GM18505 (cell line): Measurements from ENCODE around the gene UGP2.

Experiments used
- ATAC-seq: cut with Tn5 transposase; IDR thresholded peaks from one replicate; pipeline ENCODE4 v1.9.1; 2021; ENCODE audit not compliant: unreplicated experiment
- POLR2A ChIP-seq: IDR thresholded peaks from 4 replicates; pipeline ENCODE4 v1.6.1; 2011; ENCODE audit warnings: borderline replicate concordance; ENCODE audit not compliant: insufficient read depth, insufficient read length; ENCODE audit errors: extremely low read depth

The UGP2 gene

DNA sequence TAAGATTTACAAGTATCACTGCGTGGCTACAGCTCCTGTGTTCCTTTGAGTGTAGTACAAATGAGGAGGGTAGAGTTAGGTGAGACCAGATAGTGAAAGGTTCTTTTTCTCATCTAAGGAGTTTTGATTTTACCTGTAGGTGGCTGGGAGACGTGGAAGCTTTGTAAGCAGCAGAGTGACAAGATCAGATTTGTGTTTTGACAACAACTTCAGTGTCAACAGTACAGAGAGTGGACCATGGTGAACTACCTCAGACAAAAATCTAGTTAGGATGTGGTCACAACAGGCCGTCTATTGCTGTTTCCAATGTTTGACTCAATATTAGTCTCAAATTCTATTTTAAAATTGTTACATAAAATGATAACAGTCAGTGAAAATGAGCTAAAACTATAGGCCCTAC lies 20.3 kb upstream of the UGP2 start:
- TF ChIP-seq POLR2A, result no peak
- no peak for ATAC-seq

DNA sequence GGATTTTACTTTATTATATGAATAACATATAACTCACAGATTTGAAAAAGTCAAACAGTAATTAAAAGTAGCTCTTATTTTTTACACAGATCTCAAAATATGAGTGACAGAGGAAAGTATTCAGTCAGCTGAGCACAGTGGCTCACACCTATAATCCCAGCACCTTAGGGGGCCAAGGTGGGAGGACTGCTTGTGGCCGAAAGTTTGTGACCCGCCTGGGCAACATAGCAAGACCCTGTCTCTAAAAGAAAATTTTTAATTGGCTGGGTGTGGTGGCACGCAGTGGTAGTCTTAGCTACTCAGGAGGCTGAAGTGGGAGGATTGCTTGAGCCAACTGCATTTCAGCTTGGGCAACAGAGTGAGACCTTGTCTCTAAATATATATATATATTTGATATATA lies 19.2 kb upstream of the UGP2 start:
- ATAC-seq, result no peak

DNA sequence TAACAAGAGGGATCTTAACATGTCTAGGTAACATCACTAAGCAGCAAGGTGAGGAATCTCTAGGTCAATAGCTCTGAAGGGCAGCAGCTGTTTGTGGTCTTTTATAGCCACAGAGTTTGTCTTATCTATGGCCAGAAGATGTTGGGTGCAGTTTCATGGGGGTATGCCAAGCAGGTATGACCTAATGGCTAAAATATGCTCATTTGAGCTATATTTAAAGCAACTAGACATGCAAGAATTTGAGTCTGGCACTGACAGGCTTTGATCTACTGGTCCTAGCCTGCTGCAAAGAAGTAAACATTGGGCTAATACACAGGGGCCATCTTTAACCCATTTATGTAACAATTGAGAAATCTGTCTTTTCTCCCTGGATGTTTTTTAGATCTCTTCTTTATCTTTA lies 13.9 kb upstream of the UGP2 start:
- no peak for TF ChIP-seq POLR2A
- no peak for ATAC-seq

More for the DNA sequence above, 19.2 kb upstream of the UGP2 start:
- no peak for TF ChIP-seq POLR2A

DNA sequence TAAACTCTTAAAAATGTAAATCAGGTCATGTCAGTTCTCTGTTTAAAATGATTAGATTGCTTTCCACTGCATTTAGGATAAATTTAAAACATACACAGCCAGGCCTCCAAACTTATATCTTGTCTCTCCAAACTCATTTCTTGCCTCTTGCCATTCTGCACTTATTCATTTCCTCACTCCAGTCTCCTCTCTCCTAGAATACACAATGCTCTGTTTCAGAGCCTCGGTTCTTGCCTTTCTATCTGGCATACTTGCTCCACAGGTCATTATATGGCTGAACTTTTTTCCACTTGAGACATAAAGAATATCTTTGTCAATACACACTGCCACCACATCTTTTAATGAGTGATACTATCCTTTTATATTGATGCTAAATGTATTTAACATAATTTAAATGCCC lies 10.5 kb upstream of the UGP2 start:
- no peak for TF ChIP-seq POLR2A
- ATAC-seq, result no peak

DNA sequence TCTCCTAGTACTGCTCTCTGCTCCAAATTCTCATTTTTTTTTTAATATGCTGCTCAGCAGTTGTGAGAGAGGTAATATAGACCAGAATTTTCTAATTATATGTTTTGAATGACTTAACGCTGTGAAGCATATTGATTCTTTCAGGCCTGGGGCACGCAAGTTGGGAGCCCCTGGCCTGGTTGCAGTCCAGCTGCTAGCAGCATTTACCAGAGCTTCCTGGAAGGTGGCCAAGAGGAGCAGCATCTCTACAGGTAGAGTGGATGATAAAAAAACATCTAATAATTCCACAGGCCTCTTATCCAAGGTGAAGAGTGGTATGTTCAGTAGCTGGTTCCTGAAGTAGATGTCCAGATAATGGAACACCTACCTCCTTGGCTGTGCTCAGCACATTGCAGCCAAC lies 7.3 kb upstream of the UGP2 start:
- no peak for TF ChIP-seq POLR2A
- no peak for ATAC-seq

DNA sequence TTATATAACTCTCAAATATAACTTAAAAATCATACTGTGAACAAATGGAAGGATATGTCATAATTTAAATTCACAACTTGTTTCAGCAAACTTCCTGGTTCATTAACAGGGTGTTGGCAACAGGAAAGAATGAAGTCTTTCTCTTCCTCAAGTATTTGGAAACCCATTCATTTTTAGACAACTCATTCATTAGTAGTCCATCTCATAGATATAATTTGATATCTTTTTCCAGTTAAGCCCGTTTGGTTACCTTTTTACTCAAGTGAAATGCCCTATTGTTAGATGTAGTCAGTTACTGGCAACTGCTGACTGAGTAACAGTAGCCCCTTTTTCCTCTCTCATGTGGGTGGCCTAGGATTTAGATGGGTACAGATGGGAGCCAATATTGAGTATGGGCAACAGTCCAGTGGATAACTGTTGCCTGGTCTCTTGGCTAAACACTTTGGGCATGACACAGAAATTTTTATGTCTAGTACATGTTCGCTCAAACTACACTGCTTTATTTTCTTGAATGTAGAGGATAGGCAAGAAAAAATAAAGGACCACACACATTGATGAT lies 4.6 kb upstream of the UGP2 start:
- no peak for ATAC-seq

DNA sequence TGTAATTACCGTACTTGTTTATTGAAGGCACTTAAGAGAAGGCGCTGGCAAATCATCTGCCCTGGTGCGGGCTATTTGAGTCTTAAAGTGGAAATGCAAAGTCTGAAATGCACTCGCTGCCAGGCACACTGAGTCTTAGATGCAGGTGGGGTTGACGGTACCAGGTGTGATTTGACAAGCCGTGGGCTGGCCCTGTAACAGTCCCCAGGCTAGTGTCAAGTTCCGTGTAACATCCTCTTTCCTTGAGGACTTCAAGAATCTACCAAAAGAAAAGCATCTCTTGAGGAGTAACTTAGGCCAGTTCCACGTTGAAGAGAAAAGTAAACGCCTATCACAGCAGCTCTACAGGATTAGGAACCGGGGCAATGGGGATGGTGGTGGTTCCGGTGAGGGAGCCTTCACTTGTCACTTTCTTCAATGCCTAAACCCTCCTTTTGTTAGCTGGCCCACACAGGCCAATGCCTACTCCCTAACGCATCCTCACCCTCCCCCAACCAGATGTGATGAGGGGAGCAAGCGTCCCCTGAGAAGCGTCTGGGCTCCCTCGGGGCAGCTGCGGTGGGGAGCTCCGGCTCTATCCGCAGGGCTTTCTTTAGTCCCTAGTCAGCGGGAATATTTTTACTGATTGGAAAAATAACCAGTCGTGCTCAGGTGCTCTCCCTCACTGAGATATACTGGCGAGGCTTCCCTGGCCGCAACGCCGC lies 1.5 kb upstream of the UGP2 start:
- TF ChIP-seq POLR2A, result no peak
- peak; percentile 25 for ATAC-seq

More for the DNA sequence above, 4.6 kb upstream of the UGP2 start:
- TF ChIP-seq POLR2A, result no peak

DNA sequence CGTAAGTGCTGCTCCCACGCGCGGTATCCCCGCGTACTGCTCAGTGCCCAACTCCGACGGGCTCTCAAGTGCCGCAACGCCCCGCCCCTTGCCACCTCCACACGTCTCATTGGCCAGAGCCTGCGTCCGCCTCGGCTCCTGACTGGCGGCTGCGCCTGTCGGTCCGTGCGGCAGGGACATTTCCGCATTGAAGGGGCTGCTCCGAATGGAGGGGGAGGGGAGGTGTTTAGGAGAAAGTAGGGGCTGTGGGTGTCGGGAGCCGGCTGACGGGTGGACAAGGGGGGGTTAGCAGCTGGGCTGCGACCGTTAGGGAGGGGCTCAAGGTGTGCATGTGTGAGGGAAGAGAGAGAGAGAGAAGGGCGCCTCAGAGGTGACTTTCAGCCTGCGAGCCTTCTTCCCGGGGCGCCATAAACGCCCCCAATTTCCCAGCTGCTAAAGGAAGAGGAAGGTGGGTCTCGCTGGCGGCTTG lies 877 bp upstream of the UGP2 start:
- peak; percentile 100 for TF ChIP-seq POLR2A
- ATAC-seq, result peak; percentile 85

DNA sequence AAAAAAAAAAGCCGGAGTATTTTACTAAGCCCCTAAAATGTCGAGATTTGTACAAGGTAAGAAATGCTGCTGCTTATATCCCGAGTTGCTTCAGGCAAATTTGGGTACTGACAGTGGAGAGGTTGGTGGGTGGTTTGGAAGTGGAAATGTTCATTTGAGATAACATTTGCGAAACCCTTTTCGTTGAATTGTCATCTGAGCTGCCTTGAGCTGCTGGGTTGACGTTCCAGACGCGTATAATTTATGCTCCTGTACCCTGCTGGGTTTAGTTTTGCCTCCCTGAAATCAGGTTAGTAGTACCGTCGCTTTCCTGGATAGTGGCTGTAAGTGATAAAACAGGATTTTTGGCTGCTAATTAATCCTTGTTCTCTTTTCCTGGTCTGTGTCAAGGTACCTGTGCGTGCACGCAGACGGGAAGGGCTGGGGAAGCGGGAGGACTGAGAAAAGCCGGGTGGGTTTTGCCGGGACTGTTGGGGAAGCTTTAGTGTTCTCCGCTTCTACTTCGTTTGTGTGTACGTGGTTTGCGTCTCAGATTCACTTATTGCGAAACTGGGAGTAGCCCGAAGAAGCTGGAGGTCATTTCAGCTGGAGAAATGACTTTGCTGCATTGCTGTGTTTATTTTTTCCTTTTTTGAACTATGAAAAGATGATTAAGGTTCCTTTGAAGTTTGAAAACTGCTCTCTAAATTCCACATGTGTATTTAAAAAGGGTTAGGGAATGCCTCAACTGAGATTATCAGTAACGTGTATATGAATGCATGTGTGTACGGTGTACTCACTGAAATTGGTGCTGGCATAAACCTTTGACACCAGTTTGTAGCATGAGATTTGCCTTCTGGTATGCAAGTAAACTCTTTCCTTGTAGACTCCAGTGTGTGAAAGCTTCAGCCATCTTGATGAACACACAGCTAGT lies 709 bp downstream of the UGP2 start:
- TF ChIP-seq POLR2A, result no peak
- ATAC-seq, result no peak

DNA sequence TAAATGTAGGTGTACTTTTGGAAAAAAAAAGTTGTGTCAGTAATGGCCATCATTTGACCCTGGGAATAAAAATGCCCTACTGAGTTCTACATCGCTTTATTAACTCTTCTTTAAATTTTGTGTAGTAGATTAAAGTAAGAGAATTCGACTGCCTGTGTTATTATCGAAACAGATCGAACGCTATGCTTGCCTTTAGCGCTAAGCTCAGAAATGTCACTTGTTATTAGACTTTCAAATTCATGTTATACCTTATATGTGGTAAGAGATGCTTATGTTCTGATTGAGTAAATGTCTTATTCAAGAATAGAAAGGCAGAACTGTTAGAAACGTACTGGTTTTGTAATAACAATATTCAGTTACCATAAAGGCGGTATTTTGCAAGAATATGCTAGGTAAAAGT lies 1.4 kb downstream of the UGP2 start:
- ATAC-seq, result no peak

DNA sequence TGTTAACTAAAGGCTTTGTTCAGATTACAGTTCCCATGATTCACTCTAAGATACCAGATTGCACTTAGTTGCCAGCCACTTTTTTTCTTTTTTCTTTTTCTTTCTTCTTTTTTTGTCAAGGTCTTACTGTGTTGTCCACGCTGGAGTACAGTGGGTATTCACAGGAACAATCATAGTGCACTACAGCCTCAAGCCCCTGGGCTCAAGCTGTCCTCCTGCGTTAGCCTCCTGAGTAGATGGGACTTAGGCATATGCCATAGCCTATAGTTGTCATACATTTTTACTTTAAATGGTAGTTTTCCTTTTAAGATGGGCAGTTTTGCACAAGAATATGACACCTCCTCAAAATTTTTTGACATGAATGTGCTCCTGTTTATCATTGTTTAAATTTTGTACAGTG lies 2.1 kb downstream of the UGP2 start:
- no peak for TF ChIP-seq POLR2A

More for the DNA sequence above, 1.4 kb downstream of the UGP2 start:
- no peak for TF ChIP-seq POLR2A

DNA sequence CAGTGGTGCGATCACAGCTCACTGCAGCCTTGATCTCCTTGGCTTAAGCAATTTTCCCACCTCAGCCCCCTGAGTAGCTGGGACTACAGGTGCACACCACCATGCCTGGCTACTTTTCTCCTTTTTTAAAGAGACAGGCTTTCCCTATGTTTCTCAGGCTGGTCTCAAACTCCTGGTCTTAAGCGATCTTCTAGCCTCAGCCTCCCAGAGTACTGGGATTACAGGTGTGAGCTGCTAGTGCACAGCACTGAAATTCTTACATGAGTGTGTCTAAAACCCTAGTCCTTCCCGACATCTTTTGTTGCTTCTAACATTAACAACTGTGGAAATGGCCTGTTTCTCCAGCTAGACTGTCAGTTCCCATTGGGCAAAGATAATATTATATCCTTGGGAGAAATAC lies 2.9 kb downstream of the UGP2 start:
- TF ChIP-seq POLR2A, result no peak
- no peak for ATAC-seq

More for the DNA sequence above, 2.1 kb downstream of the UGP2 start:
- ATAC-seq, result no peak

DNA sequence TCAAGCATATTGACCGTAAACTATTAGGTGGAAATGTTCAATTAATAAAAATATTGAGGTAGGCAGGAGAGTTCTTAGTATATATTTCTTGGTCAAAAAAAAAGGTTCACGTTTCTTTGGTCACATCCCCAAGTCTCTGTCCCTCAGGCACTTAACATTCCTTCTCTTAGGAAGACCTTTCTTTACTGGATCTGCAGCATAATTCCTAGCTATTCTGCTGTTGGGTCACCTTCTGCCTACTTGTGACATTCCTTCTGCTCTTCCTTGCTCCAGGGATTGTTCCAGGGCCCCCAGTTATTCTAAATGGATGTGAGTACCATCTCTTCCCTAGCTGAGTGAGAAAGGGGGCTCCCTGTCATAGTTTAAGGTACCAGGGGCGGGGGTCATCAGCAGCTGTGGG lies 4.2 kb downstream of the UGP2 start:
- ATAC-seq, result no peak

More for the DNA sequence above, 4.2 kb downstream of the UGP2 start:
- TF ChIP-seq POLR2A, result no peak
